Amniotic stem cell (primary cell): ENCODE data around the gene SERPINA9.
"Not testable (repeated sequence)": the region's sequence is repeated elsewhere in the genome, so short reads cannot be mapped to it uniquely, and the experiment has no call there.

Experiments used
- DNase-seq: peaks from one replicate; lab custom pipeline; 2025; lab: John Stamatoyannopoulos, UW

Gene SERPINA9

DNA sequence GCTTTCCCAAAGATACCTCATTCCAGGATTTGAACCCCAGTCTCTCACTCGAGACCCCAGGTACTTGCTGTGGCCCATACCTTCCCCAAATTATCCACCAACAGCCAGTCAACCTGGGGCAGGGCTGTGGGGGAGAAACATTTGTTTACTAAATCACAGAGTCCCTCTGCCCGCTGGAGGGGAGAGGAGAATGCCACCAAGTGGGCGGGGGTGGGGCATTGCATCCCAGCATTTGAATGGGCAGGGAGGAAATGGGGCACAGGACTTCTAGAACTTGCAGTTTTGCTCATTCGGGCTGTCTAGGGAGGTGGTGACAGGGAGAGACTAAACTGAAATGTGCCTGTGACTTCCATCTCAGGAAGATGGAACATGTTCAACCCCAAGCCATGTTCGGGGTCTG lies 10.9 kb upstream of the SERPINA9 start:
- no peak for DNase-seq

GRCh38 chr14:94485944-94486841 lies 10.2 kb upstream of the SERPINA9 start:
- DNase-seq = peak; percentile 45

- DNase-seq = no peak
These were observed 8.5 kb upstream of the SERPINA9 start for GRCh38 chr14:94484481-94484880.

- no peak for DNase-seq
These were observed 7.8 kb upstream of the SERPINA9 start for GRCh38 chr14:94483729-94484275.

GRCh38 chr14:94483071-94483451 lies 7.1 kb upstream of the SERPINA9 start:
- no peak for DNase-seq

- DNase-seq = not testable (repeated sequence)
These were observed 6.4 kb upstream of the SERPINA9 start for GRCh38 chr14:94482132-94483070.

GRCh38 chr14:94481468-94482131 lies 5.6 kb upstream of the SERPINA9 start:
- no peak for DNase-seq

- no peak for DNase-seq
These were observed 4.8 kb upstream of the SERPINA9 start for GRCh38 chr14:94480809-94481208.

GRCh38 chr14:94478420-94478819 lies 2.4 kb upstream of the SERPINA9 start:
- no peak for DNase-seq

DNA sequence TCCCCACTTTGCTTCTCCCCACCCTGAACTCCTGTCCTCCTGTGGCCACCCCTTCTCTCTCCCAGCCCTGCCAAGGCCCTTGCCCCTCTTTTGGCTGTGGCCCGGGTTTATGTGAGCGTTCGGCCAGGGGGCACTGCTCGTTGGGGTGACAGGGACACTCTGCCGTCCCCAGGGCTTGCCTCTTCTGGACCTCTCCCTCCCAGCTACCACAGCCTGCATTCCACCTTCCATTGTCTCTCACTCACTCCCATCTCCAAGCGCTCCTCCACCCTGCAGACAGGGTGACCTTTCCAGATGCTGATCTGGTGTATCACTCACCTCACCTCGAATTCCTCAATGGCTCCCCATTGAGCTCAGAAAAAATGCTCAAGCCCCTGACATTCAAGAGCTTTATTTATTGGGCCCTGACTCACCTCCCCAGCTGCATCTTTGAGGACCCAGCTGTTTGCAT lies 1.4 kb downstream of the SERPINA9 start:
- no peak for DNase-seq

DNA sequence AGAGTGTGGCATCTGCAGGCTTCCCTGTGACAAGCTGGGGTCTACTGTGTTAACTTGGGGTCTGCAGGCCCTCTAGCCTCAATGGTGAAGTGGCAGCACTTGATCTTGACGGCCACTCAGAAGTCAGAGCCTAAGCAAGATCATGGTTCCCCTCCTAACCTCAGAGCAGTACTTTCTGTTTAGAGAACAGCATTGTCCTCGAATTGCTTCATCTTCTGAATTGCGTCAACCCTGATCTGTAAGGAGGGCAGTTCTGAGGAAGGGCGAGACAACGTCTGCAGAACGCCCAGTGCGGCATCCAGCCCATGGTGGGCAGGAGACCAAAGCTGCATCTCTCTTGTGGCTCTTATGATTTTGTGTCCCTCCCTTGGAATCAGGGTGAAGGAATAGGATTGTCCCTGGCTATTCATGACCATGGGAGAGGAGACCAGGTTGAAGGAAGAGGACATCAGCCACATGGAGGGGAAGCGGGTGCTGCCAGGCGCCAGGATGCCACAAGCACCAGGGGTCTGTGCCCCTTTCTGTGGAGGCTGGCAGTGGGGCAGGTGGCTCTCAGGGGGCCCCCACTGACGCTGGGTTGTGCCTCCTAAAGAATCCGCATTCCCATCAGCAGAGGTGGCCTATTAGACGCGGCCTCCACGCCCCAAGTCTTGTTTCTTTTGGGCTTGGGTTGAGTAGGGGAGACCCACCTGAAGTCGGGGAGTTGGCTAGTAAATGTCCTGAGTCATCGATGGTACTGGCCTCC lies 2.2 kb downstream of the SERPINA9 start:
- no peak for DNase-seq

GRCh38 chr14:94472842-94473241 lies 3.2 kb downstream of the SERPINA9 start:
- DNase-seq = no peak

DNA sequence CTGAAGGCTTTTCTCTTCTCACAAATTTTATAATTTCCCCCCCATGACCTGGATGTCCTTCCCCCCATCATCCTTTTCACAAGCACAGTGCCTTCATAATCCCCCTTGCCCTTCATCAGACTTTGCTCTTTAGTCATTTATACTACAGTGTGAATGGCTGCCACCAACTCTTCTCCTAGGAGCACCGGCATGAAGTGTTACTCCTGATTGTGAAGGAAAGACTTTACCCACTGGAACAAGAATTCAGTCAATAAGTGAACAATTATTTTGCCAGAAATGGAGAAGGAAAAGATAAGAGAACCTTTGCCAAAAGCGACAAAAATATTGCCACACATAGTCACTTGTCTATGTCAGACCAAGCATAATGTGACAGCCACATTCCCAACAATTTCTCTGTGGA lies 5.0 kb downstream of the SERPINA9 start:
- no peak for DNase-seq

GRCh38 chr14:94470311-94470710 lies 5.7 kb downstream of the SERPINA9 start:
- DNase-seq = no peak

DNA sequence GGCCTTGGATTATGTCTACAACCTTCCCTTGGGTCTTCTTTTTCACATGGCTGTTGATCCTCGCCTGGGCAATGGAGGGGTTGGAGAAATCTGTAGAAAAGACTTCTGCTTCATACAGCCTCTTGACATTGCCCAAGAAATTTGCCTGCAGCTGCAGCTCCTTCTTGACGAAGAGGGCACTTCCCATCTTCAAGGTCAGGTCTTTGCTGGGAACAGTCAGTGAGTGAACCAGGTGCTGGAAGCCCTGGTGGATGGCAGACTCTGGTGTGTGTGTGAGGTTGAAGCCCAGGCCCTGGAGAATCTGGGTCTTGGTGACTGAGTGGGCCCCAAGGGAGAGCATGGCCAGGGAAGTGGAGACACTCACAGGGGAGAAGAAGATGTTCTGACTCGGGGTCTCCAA lies 6.7 kb downstream of the SERPINA9 start:
- DNase-seq = no peak

- DNase-seq = no peak
These were observed 8.1 kb downstream of the SERPINA9 start for GRCh38 chr14:94467728-94468520.

DNA sequence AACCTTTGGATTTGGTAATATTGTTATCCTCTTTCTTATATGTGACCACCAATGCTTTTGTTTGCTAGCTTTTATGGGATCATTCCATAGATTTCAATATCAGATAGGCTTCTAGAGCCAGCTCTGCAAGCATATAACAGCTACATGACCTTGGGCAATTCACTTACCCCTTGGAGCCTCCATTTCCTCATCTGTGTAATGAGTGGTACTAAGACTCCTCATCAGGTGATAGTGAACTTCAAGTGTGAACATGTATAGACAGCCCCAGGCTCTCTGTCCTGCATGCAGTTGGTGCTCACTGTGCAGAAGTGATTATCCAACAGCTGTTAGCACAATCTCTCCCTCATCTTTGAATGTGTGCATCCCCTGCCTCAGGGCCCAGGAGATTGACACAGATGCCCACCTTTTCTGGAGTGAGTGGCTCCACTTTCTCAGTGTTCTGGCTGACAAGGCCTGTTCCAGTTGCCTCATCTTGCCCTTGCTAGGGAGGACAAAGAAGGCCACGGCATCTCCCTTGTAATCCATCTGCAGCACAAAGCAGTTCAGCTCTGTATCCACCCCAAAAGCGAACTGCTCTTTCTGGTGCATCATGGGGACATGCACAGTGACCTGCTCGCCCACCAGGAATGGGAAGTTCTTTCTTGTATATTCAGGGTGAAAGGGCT lies 9.2 kb downstream of the SERPINA9 start:
- DNase-seq = no peak

DNA sequence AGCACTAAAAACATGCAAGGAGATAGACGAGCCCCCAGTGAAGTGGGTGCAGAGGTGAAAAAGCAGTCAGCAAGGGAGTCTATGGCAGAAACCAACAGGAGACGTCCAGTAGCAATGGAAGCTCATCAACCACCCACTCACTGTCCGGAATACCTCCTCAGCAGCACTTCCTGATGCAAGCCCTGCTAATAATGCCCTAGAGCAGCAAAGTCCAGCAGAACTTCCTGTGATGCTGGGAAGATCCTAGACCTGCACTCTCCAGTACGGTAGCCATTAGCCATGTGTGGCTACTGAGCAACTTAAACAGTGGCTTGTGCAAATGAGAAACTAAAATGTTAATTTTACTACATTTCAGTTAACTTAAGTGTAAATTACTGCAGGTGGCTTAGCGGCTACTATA lies 11.0 kb downstream of the SERPINA9 start:
- no peak for DNase-seq

- DNase-seq = no peak
These were observed 11.7 kb downstream of the SERPINA9 start for GRCh38 chr14:94464290-94464689.
